Small intestine (tissue), 7 donors: Measurements from ENCODE around the gene LARGE2. TPM values are rescaled to one million over a fixed set of nuclear protein-coding genes. Genes with fewer than 3 reads are reported as not detected.
"Not testable (repeated sequence)": the region's sequence is repeated elsewhere in the genome, so short reads cannot be mapped to it uniquely, and the experiment has no call there.

Source experiments
- DNase-seq, 2 donors: peaks; one replicate each; pipeline versions ENCODE4 v3.0.0 to v3.0.0-alpha.2; 2013
- FAIRE-seq: peaks from 2 replicates; lab custom pipeline; 2012; peaks lifted over from hg19 to GRCh38; lab: Jason Lieb, UNC
- H3K27ac ChIP-seq, 3 donors: one replicate each; pipeline ENCODE4 v1.5.1; 2013; ENCODE audit warnings: low read length in 2 of 3, mild to moderate bottlenecking in 2 of 3, control low read depth in 1 of 3, inconsistent platforms in 1 of 3, low read depth in 1 of 3, moderate library complexity in 1 of 3
- H3K27me3 ChIP-seq, 3 donors: one replicate each; pipeline ENCODE4 v1.6.1; 2013; ENCODE audit warnings: low read length in 3 of 3, inconsistent platforms in 1 of 3; ENCODE audit not compliant: control insufficient read depth in 3 of 3, insufficient read depth in 3 of 3
- H3K36me3 ChIP-seq, 3 donors: one replicate each; pipeline ENCODE4 v1.6.1; 2013; ENCODE audit warnings: low read length in 3 of 3, inconsistent platforms in 1 of 3, low read depth in 1 of 3, mild to moderate bottlenecking in 1 of 3, moderate library complexity in 1 of 3; ENCODE audit not compliant: control insufficient read depth in 3 of 3, insufficient read depth in 2 of 3
- H3K4me1 ChIP-seq, 3 donors: one replicate each; pipeline ENCODE4 v1.6.1; 2013; ENCODE audit warnings: low read length in 2 of 3, inconsistent platforms in 1 of 3, low read depth in 1 of 3, mild to moderate bottlenecking in 1 of 3, moderate library complexity in 1 of 3; ENCODE audit not compliant: control insufficient read depth in 3 of 3, insufficient read depth in 2 of 3
- H3K4me3 ChIP-seq, 3 donors: one replicate each; pipeline ENCODE4 v1.5.1; 2013; ENCODE audit warnings: low read length in 3 of 3, control low read depth in 1 of 3, inconsistent platforms in 1 of 3, low read depth in 1 of 3, mild to moderate bottlenecking in 1 of 3, moderate library complexity in 1 of 3
- H3K9me3 ChIP-seq, 2 donors: one replicate each; pipeline ENCODE4 v1.6.1; 2013; ENCODE audit warnings: low read depth in 1 of 2, low read length in 1 of 2; ENCODE audit not compliant: control insufficient read depth in 2 of 2, insufficient read depth in 1 of 2
- WGBS, 3 donors: extraction: QIAGEN DNeasy Blood & Tissue Kit; methylation state at CpG; one replicate each; pipeline ENCODE4 v1.1.7; 2013; 5-methylcytosine and 5-hydroxymethylcytosine counted together
- polyA plus RNA-seq, 4 donors: library from polyadenylated mRNA; stranded (reverse) in 3 of 4; unstranded in 1 of 4; fragments of 200-250 nt in 3 of 4; fragments of 120-200 nt in 1 of 4; gene quantifications; one replicate each; pipeline versions ENCODE4 v1.2.1 to v1.2.3, GENCODE V29; 2013
- donor health status: healthy with polysubstance abuse.
- donor health status: control.
- donor health status: control.
- donor health status: Bipolar disorder and iron deficiency.
- donor health status: healthy.

Gene LARGE2
- polyA plus RNA-seq, 4 donors = 0.22 to 10.7 (median 1.9) TPM

DNA sequence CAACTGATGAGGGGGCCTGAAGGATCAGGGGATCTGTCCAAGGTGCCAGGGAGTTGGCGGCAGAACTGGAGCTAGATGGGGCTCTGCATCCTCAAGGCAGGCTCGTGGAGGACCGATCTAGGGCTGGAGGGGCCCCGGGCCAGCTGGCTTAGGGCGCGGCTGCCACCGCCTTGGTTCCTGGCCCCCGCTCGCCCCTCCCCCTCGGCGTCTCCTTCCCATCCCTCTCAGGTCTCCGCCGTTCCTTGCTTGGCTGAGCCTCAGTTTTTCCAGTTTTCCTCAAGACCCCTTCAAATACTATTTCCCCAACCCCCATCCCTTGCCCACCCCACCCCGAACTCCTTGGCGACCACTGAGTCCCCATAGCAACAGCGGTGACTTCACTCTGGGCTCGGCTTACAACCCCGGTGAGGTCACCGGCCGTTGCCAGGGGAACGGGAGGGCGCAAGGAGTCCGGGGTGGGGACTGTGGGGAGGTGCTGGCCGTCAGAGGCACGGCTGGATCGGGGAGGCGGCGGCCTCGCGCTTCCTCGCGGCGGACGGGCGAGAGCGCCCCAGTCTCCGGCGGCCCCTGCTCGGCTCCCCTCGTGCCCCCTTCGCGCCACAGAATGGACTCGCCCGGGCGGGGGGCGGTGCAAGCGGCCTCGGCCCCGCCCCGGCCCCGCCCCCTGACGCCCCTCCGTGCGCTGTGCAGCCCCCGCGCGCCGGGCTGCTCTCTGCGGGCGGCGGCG lies 22.8 kb upstream of the LARGE2 start:
- H3K4me3 ChIP-seq = peak overlapping the region in 2 of 3 donors; percentile 29 to 50
- H3K9me3 ChIP-seq = no peaks in the 10 kb centered on the region
- peaks cover 0 to 10% (median 0%) of the 10 kb centered on the region in 3 donors for H3K4me1 ChIP-seq
- DNase-seq (peak; percentile 45 to 84), FAIRE-seq (no peak)
- 0 to 3% (median 2%) methylated on average over 26 to 62 of the region's 62 CpGs for WGBS, 3 donors
- H3K27ac ChIP-seq = peak overlapping the region in 2 of 3 donors; percentile 53 to 69
- H3K36me3 ChIP-seq = peaks cover 0 to 13% (median 0%) of the 10 kb centered on the region in 3 donors
- H3K27me3 ChIP-seq = peaks cover 0 to 53% (median 5%) of the 10 kb centered on the region in 3 donors

DNA sequence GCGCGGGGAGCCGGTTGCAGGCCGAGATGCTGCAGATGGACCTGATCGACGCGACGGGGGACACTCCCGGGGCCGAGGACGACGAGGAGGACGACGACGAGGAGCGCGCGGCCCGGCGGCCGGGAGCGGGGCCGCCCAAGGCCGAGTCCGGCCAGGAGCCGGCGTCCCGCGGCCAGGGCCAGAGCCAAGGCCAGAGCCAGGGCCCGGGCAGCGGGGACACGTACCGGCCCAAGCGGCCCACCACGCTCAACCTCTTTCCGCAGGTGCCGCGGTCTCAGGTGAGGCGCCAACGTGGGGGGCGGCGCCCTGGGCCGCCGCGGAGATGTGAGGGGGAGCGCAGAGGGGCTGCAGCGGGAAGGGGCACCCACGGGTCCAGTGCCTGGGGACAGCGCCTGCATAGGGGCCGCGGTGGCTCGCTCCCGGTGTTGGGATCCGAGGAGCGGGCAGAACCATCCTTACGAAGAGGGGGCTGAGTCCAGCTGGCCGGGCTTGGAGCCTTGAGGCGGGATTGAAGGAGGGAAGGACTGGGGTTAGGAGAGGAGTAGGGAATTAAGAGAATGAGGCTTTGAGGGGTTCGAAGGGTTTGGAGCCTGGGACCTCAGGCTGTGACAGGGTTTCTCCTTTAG lies 22.2 kb upstream of the LARGE2 start:
- Histone ChIP-seq H3K27me3 (peaks cover 0 to 53% (median 5%) of the 10 kb centered on the region in 3 donors), H3K36me3 (peaks cover 0 to 13% (median 0%) of the 10 kb centered on the region in 3 donors), H3K4me3 (peak overlapping the region in 2 of 3 donors; percentile 40 to 50)
- not testable (repeated sequence) for H3K27ac ChIP-seq, H3K9me3 ChIP-seq, FAIRE-seq, DNase-seq, H3K4me1 ChIP-seq
- 4 to 19% (median 10%) methylated on average over 24 to 40 of the region's 59 CpGs for WGBS, 3 donors

DNA sequence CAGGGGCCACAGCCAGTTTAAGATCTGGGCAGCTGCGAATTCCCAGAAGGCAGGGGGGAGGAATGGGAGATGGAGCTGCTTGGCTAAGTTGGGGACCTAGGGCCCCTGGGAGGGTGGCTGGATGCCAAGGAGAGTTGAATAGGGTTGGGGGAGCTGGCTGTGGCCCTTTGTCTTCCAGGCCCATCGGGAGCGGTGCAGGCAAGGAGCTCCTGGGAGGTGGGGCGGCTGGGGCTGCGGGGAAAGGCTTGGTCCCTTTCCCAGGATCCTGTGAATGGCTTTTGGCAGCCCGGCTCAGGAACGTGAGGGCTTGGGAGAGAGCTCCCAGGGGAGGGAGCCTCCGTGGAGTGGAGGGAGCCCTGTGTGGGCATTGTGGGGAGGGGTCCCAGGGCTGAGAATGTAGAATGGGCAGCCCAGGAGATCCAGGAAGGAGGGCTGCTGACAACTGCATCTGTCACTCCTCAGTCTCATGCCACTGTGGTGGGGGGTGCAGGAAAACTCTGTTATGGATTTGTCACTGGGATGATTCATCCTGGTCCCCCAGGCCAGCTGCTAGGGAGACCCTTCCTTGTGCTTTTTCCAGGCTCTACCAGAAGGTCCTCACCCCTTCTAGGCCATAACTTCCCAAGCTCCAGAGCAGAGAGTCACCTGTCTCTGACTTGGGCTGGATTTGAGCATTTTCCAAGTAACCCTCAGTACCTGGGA lies 21.4 kb upstream of the LARGE2 start:
- no peak overlapping the region for H3K27ac ChIP-seq
- H3K27me3 ChIP-seq = peaks cover 0 to 49% (median 5%) of the 10 kb centered on the region in 3 donors
- H3K4me3 ChIP-seq = peak overlapping the region in 1 of 3 donors; percentile 40
- H3K36me3 ChIP-seq = peaks cover 0 to 13% (median 0%) of the 10 kb centered on the region in 3 donors
- FAIRE-seq (no peak), DNase-seq (no peak)
- peaks cover 0 to 10% (median 0%) of the 10 kb centered on the region in 3 donors for H3K4me1 ChIP-seq
- H3K9me3 ChIP-seq = no peaks in the 10 kb centered on the region
- 27 to 45% (median 44%) methylated on average over 8 of the region's 8 CpGs for WGBS, 3 donors

DNA sequence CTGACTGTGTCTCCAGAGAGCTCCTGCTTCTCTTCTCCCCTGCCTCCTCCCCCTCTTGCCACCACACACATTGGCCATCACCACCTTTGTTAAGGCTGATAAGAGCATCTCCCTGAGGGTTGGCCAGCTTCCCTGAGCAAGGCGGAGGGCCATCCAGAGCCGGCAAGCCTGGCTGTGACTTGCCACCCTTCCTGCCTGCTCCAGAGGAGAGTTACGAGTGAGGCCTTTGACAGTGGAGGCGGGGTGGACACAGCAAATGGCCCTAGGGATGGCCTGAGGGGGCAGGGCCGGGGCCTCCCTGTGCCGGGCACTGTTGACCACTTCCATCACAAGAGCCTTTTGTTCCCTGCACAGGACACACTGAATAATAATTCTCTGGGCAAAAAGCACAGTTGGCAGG lies 20.8 kb upstream of the LARGE2 start:
- H3K9me3 ChIP-seq = no peaks in the 10 kb centered on the region
- DNase-seq (no peak), FAIRE-seq (no peak)
- peaks cover 0 to 16% (median 0%) of the 10 kb centered on the region in 3 donors for H3K36me3 ChIP-seq
- H3K4me1 ChIP-seq = peaks cover 0 to 10% (median under 1%) of the 10 kb centered on the region in 3 donors
- H3K27me3 ChIP-seq = peaks cover 0 to 45% (median 5%) of the 10 kb centered on the region in 3 donors
- H3K4me3 ChIP-seq = no peak overlapping the region
- 80 to 87% (median 84%) methylated on average over 6 of the region's 6 CpGs for WGBS, 3 donors
- no peak overlapping the region for H3K27ac ChIP-seq

DNA sequence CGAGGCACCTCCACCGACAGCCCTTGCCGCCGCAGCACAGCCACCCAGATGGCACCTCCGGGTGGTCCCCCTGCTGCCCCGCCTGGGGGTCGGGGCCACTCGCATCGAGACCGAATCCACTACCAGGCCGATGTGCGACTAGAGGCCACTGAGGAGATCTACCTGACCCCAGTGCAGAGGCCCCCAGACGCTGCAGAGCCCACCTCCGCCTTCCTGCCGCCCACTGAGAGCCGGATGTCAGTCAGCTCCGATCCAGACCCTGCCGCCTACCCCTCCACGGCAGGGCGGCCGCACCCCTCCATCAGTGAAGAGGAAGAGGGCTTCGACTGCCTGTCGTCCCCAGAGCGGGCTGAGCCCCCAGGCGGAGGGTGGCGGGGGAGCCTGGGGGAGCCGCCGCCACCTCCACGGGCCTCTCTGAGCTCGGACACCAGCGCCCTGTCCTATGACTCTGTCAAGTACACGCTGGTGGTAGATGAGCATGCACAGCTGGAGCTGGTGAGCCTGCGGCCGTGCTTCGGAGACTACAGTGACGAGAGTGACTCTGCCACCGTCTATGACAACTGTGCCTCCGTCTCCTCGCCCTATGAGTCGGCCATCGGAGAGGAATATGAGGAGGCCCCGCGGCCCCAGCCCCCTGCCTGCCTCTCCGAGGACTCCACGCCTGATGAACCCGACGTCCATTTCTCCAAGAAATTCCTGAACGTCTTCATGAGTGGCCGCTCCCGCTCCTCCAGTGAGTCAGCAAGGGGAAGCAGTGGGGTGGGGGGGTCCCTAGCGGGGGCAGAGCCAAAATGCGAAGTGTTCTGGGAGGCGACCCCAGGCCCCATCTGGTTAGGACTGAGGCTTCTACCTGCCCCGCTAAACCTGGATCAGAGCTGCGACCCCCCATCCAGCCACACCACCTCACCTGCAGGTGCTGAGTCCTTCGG lies 19.7 kb upstream of the LARGE2 start:
- 91 to 93% (median 92%) methylated on average over 53 to 56 of the region's 56 CpGs for WGBS, 3 donors
- no peak overlapping the region for H3K4me3 ChIP-seq
- no peaks in the 10 kb centered on the region for H3K9me3 ChIP-seq
- peaks cover 0 to 35% (median 5%) of the 10 kb centered on the region in 3 donors for H3K27me3 ChIP-seq
- DNase-seq (no peak), FAIRE-seq (no peak)
- peaks cover 0 to 16% (median 0%) of the 10 kb centered on the region in 3 donors for H3K36me3 ChIP-seq
- H3K4me1 ChIP-seq = peaks cover 0 to 10% (median 1%) of the 10 kb centered on the region in 3 donors
- H3K27ac ChIP-seq = no peak overlapping the region

DNA sequence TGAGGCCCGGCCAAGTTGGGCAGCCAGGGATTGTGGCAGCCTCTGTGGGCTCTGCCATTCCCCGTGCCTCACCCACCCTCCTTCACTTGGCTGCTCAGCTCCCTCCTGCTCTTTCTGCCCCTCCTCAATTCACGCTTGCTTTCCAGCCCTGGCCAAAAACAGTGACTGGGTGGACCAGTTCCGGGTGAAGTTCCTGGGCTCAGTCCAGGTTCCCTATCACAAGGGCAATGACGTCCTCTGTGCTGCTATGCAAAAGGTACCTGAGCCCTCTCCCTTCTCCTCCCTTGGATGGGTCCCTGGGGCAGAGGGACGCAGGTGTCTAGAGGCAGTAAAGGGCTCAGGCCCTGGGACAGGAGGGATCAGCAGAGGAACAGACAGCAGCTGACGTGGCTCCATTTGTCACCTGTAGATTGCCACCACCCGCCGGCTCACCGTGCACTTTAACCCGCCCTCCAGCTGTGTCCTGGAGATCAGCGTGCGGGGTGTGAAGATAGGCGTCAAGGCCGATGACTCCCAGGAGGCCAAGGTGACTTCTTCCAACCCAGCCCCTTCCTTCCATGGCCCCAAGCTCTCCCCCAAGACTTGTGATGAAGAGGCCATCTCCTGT lies 18.0 kb upstream of the LARGE2 start:
- no peaks in the 10 kb centered on the region for H3K9me3 ChIP-seq
- peaks cover 0 to 20% (median 0%) of the 10 kb centered on the region in 3 donors for H3K27me3 ChIP-seq
- DNase-seq (peak; percentile 35 to 90), FAIRE-seq (no peak)
- peaks cover 0 to 27% (median under 1%) of the 10 kb centered on the region in 3 donors for H3K36me3 ChIP-seq
- peak overlapping the region in 1 of 3 donors; percentile 34 for H3K27ac ChIP-seq
- peaks cover 0 to 5% (median 1%) of the 10 kb centered on the region in 3 donors for H3K4me1 ChIP-seq
- 25 to 66% (median 41%) methylated on average over 15 of the region's 15 CpGs for WGBS, 3 donors
- H3K4me3 ChIP-seq = no peak overlapping the region

DNA sequence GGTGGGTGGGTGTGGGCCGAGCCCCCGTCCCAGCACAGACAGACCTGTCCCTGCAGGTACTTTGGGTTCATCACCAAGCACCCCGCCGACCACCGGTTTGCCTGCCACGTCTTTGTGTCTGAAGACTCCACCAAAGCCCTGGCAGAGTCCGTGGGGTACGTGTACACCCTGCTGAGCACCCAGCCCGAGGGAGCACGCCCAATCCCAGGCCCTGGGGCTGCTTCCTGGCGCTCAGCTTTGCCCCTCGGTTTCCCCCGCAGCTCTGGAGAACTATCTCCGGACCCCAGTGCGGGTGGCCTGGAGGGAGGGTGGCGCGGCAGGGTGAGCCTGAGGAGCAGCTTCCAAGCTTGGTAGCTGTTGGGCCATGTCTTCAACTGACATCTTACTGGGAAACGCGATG lies 17.4 kb upstream of the LARGE2 start:
- H3K4me3 ChIP-seq = no peak overlapping the region
- peaks cover 0 to 4% (median 1%) of the 10 kb centered on the region in 3 donors for H3K4me1 ChIP-seq
- no peak overlapping the region for H3K27ac ChIP-seq
- WGBS, 3 donors = 87 to 91% (median 91%) methylated on average over 15 to 19 of the region's 19 CpGs
- FAIRE-seq = no peak
- H3K36me3 ChIP-seq = peaks cover 0 to 34% (median 7%) of the 10 kb centered on the region in 3 donors
- H3K27me3 ChIP-seq = peaks cover 0 to 16% (median 0%) of the 10 kb centered on the region in 3 donors
- DNase-seq = no peak
- H3K9me3 ChIP-seq = no peaks in the 10 kb centered on the region
